Astrocyte (in vitro differentiated cells and primary cell): ENCODE data around the gene ATXN10. TPM values are rescaled to one million over a fixed set of nuclear protein-coding genes. Genes with fewer than 3 reads are reported as not detected.

Source experiments
- DNase-seq: peaks from one replicate; pipeline ENCODE4 v3.0.0-alpha.2; 2010; ENCODE audit warnings: low read depth
- FAIRE-seq: peaks from 2 replicates; lab custom pipeline; 2011; peaks lifted over from hg19 to GRCh38; lab: Jason Lieb, UNC
- H2AFZ ChIP-seq: 2 replicates; pipeline ENCODE4 v1.6.0; 2012; ENCODE audit warnings: low read depth, low read length, inconsistent platforms
- H3K27ac ChIP-seq: 2 replicates; pipeline ENCODE4 v1.5.1; 2011; ENCODE audit warnings: low read depth, low read length, inconsistent platforms
- H3K27me3 ChIP-seq: 2 replicates; pipeline ENCODE4 v1.6.0; 2011; ENCODE audit warnings: low read length, inconsistent platforms; ENCODE audit not compliant: insufficient read depth
- H3K36me3 ChIP-seq: 2 replicates; pipeline ENCODE4 v1.5.1; 2011; ENCODE audit warnings: low read length, inconsistent platforms; ENCODE audit not compliant: insufficient read depth
- H3K4me1 ChIP-seq: 2 replicates; pipeline ENCODE4 v1.5.1; 2011; ENCODE audit warnings: low read length, inconsistent platforms; ENCODE audit not compliant: insufficient read depth
- H3K4me2 ChIP-seq: 2 replicates; pipeline ENCODE4 v1.6.0; 2012; ENCODE audit warnings: low read length, inconsistent platforms
- H3K4me3 ChIP-seq: 2 replicates; pipeline ENCODE4 v1.5.1; 2011; ENCODE audit warnings: low read depth, mild to moderate bottlenecking, low read length, inconsistent platforms; ENCODE audit not compliant: insufficient read depth
- H3K79me2 ChIP-seq: 2 replicates; pipeline ENCODE4 v1.6.0; 2012; ENCODE audit warnings: mild to moderate bottlenecking, low read length, inconsistent platforms; ENCODE audit not compliant: insufficient read depth
- H3K9ac ChIP-seq: 2 replicates; pipeline ENCODE4 v1.6.0; 2012; ENCODE audit warnings: mild to moderate bottlenecking, low read length, inconsistent platforms
- H3K9me3 ChIP-seq: 2 replicates; pipeline ENCODE4 v1.5.1; 2012; ENCODE audit warnings: low read depth, mild to moderate bottlenecking, low read length, inconsistent platforms; ENCODE audit not compliant: insufficient read depth
- H4K20me1 ChIP-seq: 2 replicates; pipeline ENCODE4 v1.6.0; 2012; ENCODE audit warnings: low read length, inconsistent platforms; ENCODE audit not compliant: insufficient read depth
- H3K27ac Mint-ChIP-seq: one replicate; pipeline ENCODE4 v1.8.0; 2021; ENCODE audit warnings: mild to moderate bottlenecking, mixed read lengths; ENCODE audit not compliant: unreplicated experiment
- H3K27me3 Mint-ChIP-seq: one replicate; pipeline ENCODE4 v1.8.0; 2021; ENCODE audit warnings: low read depth, mixed read lengths; ENCODE audit not compliant: unreplicated experiment
- H3K36me3 Mint-ChIP-seq: one replicate; pipeline ENCODE4 v1.8.0; 2021; ENCODE audit warnings: low read depth, mixed read lengths; ENCODE audit not compliant: unreplicated experiment
- H3K4me1 Mint-ChIP-seq: one replicate; pipeline ENCODE4 v1.8.0; 2021; ENCODE audit warnings: low read depth, mixed read lengths; ENCODE audit not compliant: unreplicated experiment
- H3K4me3 Mint-ChIP-seq: one replicate; pipeline ENCODE4 v1.8.0; 2021; ENCODE audit warnings: mild to moderate bottlenecking, moderate library complexity, mixed read lengths; ENCODE audit not compliant: unreplicated experiment
- H3K9me3 Mint-ChIP-seq: one replicate; pipeline ENCODE4 v1.8.0; 2021; ENCODE audit warnings: mild to moderate bottlenecking, mixed read lengths; ENCODE audit not compliant: unreplicated experiment
- CTCF ChIP-seq: IDR thresholded peaks from 2 replicates; pipeline ENCODE4 v1.5.1; 2011; ENCODE audit warnings: low read depth, mild to moderate bottlenecking, inconsistent platforms, low read length, moderate library complexity; ENCODE audit not compliant: insufficient read depth
- EZH2 ChIP-seq: IDR thresholded peaks from 2 replicates; pipeline ENCODE4 v1.6.1; 2012; ENCODE audit warnings: mild to moderate bottlenecking, low read length, inconsistent platforms; ENCODE audit not compliant: insufficient read depth
- total RNA-seq: library from RNA; stranded (reverse); gene quantifications from 2 replicates; pipeline ENCODE4 v1.2.1, GENCODE V29; 2021

Gene ATXN10
- total RNA-seq, 1 donor from 2014 or later = 195 TPM

GRCh38 chr22:45760682-45761081, 89.0 kb downstream of the ATXN10 start:
- Histone ChIP-seq H3K9me3 (no peaks in the 10 kb centered on the region), H4K20me1 (peaks cover 49% of the 10 kb centered on the region), H3K36me3 (peaks cover 6% of the 10 kb centered on the region), H2AFZ (no peak overlapping the region), H3K4me1 (peaks cover 22% of the 10 kb centered on the region), H3K27ac (peak overlapping the region; percentile 3), H3K4me2 (no peak overlapping the region), H3K4me3 (no peak overlapping the region), H3K27me3 (no peaks in the 10 kb centered on the region), H3K9ac (no peak overlapping the region), H3K79me2 (peaks cover 57% of the 10 kb centered on the region)
- FAIRE-seq = no peak
- Mint-ChIP-seq H3K4me3 (no peak overlapping the region), H3K4me1 (peaks cover 32% of the 10 kb centered on the region), H3K36me3 (peaks cover 12% of the 10 kb centered on the region), H3K27ac (peak overlapping the region; percentile 62), H3K9me3 (no peaks in the 10 kb centered on the region), H3K27me3 (no peaks in the 10 kb centered on the region)
- no peak for TF ChIP-seq CTCF
- no peak for TF ChIP-seq EZH2
- no peak for DNase-seq

- Mint-ChIP-seq H3K36me3 (peaks cover 15% of the 10 kb centered on the region), H3K9me3 (no peaks in the 10 kb centered on the region), H3K27ac (peak overlapping the region; percentile 77), H3K4me1 (peaks cover 29% of the 10 kb centered on the region), H3K27me3 (no peaks in the 10 kb centered on the region), H3K4me3 (peak overlapping the region; percentile 57)
- no peak overlapping the region for H2AFZ ChIP-seq
- peak overlapping the region; percentile 19 for H3K4me2 ChIP-seq
- H3K79me2 ChIP-seq = peaks cover 71% of the 10 kb centered on the region
- H3K9ac ChIP-seq = peak overlapping the region; percentile 22
- no peak for TF ChIP-seq EZH2
- TF ChIP-seq CTCF = no peak
- no peaks in the 10 kb centered on the region for H3K9me3 ChIP-seq
- H3K27me3 ChIP-seq = no peaks in the 10 kb centered on the region
- FAIRE-seq (no peak), DNase-seq (peak; percentile 58)
- H3K4me1 ChIP-seq = peaks cover 15% of the 10 kb centered on the region
- H3K36me3 ChIP-seq = peaks cover 8% of the 10 kb centered on the region
- peak overlapping the region; percentile 30 for H3K27ac ChIP-seq
- H3K4me3 ChIP-seq = no peak overlapping the region
- H4K20me1 ChIP-seq = peaks cover 44% of the 10 kb centered on the region
Observed at GRCh38 chr22:45762545-45763235, 91.1 kb downstream of the ATXN10 start.

- peak overlapping the region; percentile 18 for H3K27ac Mint-ChIP-seq
- Histone ChIP-seq H3K9me3 (no peaks in the 10 kb centered on the region), H3K4me1 (peaks cover 15% of the 10 kb centered on the region), H3K9ac (peak overlapping the region; percentile 22), H3K79me2 (peaks cover 75% of the 10 kb centered on the region), H3K27me3 (no peaks in the 10 kb centered on the region), H3K4me2 (peak overlapping the region; percentile 19), H2AFZ (no peak overlapping the region), H3K36me3 (peaks cover 8% of the 10 kb centered on the region), H4K20me1 (peaks cover 46% of the 10 kb centered on the region), H3K4me3 (no peak overlapping the region), H3K27ac (peak overlapping the region; percentile 30)
- DNase-seq (no peak), FAIRE-seq (no peak)
- TF ChIP-seq CTCF (no peak), EZH2 (no peak)
- H3K27me3 Mint-ChIP-seq = no peaks in the 10 kb centered on the region
- H3K4me3 Mint-ChIP-seq = no peak overlapping the region
- peaks cover 29% of the 10 kb centered on the region for H3K4me1 Mint-ChIP-seq
- H3K9me3 Mint-ChIP-seq = no peaks in the 10 kb centered on the region
- H3K36me3 Mint-ChIP-seq = peaks cover 15% of the 10 kb centered on the region
Observed at GRCh38 chr22:45763236-45763624, 91.6 kb downstream of the ATXN10 start.
